ENCODE measurements around the gene C16orf74.

DNA sequence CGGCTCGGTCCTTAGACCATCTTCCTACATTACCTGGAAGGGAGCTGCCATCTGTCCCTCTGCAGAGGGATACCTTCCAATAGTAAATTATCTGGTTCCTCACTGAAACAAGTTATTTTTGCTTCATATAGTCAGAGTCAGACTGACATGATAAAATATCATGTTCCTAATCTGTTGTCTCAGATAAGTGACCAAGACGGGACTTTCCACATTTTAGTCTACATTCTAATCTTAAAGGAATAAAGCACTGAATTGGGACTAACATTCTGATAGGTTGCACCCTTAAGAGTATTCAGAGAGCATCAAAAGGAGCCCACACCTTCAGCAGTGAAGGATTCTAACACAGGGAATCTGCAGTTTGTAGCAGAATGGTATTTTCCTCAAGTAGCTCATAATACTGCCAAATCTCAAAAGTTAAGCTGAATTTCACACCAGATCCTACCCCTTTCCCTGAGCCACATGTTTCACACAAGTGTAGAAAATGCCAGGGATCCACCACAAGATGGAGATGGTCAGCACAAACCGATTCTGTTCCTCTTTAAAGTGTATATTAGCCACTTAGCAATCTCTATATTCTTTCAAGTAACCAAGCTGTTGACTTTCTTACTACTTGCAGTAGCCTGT lies 75.5 kb downstream of the C16orf74 start:
- TF ChIP-seq, protein P1, sequence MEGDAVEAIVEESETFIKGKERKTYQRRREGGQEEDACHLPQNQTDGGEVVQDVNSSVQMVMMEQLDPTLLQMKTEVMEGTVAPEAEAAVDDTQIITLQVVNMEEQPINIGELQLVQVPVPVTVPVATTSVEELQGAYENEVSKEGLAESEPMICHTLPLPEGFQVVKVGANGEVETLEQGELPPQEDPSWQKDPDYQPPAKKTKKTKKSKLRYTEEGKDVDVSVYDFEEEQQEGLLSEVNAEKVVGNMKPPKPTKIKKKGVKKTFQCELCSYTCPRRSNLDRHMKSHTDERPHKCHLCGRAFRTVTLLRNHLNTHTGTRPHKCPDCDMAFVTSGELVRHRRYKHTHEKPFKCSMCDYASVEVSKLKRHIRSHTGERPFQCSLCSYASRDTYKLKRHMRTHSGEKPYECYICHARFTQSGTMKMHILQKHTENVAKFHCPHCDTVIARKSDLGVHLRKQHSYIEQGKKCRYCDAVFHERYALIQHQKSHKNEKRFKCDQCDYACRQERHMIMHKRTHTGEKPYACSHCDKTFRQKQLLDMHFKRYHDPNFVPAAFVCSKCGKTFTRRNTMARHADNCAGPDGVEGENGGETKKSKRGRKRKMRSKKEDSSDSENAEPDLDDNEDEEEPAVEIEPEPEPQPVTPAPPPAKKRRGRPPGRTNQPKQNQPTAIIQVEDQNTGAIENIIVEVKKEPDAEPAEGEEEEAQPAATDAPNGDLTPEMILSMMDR (IDR thresholded peaks at IDR 0.05), result peak in 5 of 6 experiments; percentile 4 to 53 (median 45)
- TF ChIP-seq POLR2A (IDR thresholded peaks at IDR 0.05), result no peak

Measured in Peyer's patch (tissue), 4 donors.